ENCODE data around the gene PLEKHG4B. TPM values are rescaled to one million over a fixed set of nuclear protein-coding genes. Genes with fewer than 3 reads are reported as not detected.

Gene PLEKHG4B
- total RNA-seq, 1 donor from 2014 or later: 0.36 TPM

DNA sequence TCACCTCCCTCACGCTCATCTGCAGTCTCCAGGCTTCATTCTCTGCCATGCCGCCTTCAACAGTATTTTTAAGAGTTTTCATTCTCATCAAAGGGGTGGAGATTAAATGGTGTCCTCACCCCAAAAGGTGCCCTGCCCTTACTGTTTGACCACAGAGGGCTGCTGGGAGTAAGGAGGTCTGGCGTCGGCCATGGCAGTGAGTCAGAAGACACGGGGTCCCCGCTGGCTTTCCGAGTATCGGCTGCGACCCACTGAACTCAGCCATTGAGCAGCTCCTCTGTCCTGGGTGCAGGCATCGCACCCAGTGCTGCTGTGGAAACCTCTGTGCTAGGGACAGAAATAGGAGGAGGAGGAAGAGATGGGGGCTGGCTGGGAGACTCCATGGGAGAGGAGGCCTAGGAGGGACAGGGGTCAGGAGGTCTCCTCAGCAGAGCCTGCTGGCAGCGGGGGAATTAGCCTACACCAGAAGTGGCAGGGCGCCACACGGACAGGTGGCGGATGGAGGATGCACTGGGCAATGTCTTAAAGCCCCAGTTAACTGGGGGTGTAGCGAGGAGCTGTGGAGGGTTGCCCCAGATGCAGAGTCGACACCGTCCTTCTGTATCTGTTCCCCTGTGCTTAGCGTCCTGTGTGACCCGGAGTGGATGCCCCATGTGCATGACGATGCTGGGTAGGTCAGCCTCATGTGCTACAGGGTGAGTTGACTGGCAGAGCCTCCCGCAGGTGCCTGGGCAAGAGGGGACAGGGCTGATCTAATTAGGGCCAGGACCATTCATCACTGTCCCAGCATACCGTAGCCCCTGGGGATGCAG, 15.4 kb upstream of the PLEKHG4B start:
- ATAC-seq: no peak

DNA sequence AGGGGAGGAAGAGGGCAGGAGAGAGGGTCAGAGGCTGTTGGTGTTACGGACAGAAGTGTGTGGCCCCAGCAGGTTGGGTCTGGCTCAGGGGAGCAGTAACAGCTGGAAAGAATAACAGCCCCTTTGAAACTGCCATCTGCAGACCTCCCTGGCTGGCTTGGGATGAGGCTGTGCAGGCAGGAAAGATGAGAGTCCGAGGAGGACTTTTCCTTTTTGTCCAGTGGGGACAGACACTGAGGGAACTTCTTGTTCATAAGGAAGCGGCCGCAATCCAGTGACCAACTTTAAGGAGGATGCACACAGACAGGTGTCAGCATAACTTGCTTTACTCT, 14.8 kb upstream of the PLEKHG4B start:
- ATAC-seq: no peak

DNA sequence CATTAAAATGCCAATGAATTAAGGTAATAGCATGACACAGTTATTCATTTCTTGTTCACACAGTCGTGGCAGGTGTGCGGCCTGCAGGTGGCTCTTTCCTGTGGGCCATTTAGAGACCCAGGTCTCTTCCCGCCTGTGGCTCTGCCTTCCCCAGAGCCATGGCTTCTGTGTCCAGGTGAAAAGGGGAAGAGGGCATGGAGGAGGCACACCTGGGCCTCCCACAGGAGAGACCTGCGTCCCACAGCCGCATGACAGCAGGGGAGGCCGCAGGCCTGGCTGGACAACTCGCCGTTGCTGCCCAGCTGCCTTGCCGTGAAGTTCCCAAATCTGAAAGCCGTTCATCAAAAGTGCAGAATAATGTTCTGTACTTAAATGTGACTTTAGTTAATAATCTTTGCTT, 14.4 kb upstream of the PLEKHG4B start:
- ATAC-seq: no peak

DNA sequence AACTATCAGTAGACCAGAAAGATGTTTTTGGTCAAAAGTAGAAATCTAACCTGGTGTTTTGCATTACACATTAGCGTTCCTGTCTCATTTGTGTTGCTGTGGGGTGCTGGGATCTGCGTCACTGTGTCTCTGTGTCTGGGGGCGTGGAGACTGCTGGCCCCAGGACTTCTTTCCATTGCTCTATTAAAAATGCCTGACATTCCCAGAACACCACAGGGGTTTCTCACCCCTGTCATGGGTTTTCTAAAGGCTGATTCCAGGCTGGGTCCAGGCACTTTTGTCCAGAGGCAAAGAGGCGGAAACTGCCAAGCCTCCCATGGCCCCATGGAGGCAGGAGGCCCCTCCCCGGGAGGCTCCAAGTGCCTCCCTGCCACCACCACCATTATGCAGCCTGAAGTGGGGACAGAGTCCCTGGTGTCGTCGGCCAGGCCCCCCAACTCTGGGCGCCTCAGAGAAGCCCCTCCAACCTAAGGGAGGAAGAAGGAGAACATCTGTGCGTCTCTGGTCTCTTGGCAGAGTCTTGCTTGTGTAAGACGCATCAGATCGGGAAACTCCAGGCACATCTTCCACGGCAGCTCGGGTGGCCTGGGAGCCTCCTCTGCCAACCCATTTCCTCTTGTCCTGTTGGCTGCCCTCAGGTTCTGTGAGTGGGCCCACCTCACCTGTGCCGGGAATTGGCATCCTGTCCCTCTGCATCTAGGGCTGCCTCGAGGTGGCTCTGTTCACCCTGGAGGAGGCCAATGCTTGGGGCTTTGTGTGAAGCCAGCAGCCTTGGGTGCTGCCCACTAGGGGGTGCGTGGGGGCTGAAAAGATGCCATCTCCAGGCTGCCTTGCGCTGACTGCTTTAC, 13.8 kb upstream of the PLEKHG4B start:
- peak; percentile 48 for ATAC-seq

GRCh38 chr5:78805-79149, 13.2 kb upstream of the PLEKHG4B start:
- ATAC-seq: no peak

DNA sequence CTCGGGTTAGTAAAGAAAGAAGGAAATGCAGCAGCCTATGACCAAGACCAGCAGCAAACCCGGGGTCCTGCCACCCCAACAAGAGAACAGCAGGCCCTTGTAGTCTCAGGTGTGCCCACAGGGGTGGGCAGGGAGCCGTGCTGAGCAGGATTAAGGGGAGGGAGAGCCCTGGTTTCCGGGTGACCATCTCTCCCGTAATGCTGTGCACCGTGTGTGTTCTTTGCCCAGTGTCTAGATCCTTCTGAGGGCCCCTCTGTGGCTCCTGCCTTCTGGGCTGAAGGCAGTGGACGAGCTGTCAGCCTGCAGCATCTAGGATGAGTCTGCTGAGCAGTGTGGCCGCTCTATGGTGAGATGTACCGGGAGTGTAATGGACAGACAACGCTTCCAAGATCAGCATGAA, 12.7 kb upstream of the PLEKHG4B start:
- ATAC-seq: no peak

GRCh38 chr5:79821-80220, 12.1 kb upstream of the PLEKHG4B start:
- no peak for ATAC-seq

DNA sequence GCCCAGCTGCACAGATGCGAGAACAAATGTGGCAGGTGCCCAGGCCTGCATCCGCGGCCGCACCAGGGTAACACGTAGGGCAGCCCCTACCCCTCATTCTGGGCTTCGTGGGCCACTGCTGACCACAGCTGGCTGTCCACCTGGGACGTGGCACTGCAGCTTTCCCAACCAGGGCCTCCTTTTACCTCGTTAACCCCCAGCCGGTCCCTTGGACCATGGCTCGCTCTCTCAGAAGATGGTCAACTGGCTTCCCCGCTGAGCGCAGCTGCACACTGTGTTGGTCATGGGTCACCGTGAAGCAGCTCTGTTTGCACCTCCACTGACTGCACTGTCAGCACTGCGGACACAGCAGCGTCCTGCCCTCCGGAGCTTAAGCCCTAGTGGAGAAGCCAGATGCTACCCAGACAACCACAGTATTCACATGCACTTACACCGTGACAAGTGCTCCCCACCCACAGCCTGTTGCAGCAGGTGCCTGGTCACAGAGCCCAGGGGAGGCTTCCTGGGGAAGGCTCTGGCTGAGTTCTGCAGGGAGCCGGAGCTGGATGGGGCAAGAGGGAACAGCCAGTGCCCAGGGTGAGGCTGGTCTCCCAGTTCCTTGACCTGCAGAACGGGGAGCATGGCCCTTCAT, 10.5 kb upstream of the PLEKHG4B start:
- no peak for ATAC-seq

- no peak for ATAC-seq
Measured at GRCh38 chr5:82097-82496, 9.9 kb upstream of the PLEKHG4B start.

DNA sequence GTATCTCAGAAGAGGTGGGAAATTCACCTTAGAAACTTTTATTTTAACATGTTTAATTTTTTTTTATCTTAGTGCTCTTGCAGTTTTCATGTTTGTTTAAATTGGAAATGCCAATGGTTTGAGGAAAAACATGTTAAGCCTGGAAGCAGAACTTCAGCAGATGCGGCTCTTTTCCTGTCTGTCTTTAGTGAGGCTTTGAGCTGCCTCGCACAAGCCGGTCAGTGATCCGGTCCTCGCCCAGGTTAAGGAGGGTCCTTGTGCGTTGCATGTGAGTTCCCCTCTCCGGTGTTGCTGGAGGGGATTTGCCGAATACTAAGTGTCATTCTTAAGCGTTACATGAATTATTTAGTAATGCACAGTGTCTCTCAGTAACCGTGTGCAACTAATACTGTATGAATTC, 9.4 kb upstream of the PLEKHG4B start:
- no peak for ATAC-seq

DNA sequence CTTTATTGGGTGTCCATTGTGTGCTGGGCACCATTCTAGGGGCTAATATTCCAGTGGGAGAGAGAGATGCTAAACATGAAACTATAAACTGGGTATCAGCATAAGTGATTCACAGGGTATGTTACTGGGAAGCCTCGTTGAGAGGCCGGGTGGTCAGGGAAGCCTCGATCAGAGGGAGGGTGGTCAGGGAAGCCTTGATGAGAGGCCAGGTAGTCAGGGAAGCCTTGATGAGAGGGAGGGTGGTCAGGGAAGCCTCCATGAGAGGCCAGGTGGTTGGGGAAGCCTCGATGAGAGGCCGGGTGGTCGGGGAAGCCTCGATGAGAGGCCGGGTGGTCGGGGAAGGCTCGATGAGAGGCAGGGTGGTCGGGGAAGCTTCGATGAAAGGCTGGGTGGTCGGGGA, 8.9 kb upstream of the PLEKHG4B start:
- ATAC-seq: no peak

- no peak for ATAC-seq
Measured at GRCh38 chr5:85334-85995, 6.5 kb upstream of the PLEKHG4B start.

DNA sequence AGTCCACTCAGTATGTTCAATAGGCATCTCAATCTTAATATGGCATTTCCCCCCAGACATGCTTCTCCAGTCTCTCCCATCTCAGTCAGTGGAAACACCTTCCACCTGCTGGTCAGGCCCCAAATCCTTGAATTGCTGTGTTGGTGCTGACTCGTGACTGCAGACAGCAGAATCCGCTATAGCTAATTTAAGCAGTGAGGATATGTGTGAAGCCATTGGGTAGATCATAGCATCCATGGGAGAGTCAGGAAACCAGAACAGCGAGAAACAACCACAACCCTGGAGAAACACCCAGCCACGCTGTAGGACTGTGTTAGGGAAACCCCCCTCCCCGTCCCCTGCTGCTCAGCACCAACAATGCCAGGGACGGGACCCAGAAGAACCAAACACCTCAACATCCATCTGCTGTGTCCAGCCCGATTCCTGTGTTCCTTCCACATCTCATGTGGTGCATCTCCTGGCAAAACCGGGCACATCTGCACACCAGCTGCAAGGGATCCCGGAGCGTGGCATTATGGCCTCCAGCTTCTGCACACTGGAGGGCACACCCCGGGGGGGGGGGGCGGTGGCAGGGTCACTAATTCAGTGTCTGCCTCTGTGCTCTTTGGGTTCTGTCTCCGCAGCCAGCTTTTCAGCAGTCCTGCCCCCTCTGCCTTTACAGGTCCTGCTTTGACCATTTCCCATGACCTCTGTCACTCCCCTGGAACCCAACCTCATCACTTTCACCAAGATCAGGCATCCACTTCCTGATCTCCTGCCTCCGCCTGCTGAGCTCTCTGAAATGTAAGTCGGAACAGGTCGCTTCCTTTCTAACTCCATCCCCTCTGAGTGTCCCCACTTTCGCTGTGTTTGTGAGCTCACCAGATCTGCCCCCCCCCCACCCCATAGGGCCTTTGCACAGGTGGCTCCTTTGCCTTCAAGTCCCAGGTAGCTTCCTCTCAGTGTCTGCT, 2.4 kb upstream of the PLEKHG4B start:
- ATAC-seq: no peak

DNA sequence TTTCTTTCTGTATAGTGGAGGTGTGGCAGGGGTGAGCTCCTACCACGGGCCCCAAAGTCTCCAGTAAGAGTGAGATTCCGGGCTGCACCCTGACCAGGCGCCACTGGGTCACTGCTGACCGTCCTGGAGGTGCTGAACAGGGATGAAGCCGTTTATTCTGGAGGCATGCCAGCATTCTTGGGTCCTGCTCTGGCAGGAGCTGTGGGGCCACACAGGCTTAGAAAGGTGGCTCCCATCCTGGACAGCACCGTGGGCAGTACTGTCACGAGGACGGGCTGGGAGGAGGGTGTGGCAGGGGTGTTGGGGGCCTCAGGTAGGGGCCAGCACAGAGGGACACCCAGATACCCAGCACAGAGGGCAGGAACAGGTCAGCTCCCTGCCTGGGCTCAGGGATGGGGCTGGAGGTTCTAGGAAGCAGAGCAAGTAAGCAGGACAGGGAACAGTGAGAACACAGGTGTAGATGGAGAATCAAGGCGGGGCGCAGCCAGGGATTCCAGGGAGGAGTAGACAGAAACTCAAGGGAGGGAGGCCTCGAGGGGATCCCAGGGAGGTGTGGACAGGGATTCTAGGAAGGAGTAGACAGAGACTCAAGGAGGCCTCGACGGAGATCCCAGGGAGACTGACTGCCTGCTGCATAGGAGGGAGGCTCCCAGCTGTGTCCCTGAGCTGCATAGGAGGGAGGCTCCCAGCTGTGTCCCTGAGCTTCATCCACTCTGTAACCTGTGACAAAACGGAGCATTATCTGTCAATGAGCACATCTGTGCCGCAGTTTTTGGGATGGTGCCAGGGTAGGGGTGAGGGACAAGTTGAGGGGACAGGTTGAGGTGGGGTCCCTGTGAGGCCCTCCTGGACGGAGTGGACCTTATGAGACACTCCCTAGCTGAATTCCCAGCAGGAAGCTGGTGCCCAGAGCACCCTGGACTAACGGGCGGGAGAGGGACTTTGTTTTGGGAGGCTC, 1.1 kb upstream of the PLEKHG4B start:
- ATAC-seq: peak; percentile 35

DNA sequence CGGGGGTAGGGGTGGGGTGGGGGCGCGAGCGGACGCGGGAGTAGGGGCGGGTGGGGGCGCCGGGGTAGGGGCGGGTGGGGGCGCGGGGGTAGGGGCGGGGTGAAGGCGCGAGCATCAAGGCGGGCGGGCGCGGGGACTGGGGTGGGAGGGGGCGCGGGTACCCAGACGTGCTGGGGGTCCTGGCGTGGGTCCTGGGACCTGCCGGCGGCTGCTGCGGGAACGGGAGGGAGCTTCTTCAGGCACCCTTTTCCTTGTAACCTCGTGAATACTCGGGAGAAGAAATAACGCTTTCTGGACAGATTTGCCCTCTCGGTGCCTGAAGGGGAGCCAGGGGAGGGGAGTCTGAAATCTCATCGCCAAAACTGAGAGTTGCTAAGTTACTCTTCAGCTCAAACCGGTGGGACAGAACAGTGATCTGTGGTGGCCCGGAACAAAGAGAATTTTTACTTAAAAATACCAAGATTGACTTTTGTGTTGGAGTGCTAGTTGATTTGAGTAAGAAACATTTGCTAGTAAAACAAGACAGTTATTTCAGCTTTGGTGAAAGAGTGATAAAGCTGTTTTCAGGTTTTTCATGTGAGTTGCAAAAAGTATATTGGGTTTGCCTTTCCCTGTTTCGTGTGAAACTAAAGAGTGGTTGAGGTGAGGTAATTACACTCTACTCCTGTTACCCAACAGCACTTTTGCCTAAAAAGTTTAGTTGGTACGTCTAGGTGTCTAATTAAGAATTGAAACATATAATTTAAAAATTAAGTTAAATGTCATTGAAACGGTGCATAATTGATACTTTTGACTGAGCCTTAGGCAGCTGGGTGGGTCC, 643 bp downstream of the PLEKHG4B start:
- ATAC-seq: no peak

DNA sequence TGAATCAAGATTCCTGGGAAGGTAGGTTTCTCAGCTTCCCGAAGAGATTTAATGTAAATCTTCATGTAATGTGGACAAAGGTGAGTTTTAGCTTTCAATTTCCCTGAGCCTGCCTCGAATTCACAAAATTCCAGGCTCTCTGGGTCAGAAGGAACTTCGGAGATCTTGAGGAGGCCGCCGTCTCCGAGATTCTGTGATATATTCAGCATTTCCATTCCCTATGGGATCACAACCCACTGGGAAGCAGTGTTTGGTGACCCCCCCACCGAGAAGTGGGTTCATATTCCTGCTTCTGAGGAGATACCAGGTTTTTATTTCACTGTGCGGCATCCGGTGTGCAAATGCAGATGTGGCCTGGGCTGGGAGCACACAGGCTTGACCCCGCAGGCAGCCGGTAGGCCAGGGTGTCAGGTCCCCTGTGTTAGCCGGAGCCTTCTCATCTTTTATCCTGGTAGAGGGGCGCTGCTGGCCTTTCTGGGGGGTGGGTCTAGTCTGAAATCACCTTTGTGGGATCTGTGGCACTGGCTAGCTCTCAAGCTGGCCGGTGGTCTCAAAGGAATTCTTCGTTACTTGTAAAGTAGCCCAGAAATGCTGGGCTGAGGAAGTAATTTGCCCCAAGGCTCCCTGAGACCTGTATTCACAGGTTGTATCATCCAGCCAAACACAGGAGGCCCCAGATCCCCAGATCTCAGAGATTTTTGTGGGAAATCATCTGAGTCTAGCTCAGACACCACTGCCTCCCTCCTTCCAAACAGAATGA, 1.4 kb downstream of the PLEKHG4B start:
- ATAC-seq: no peak

GRCh38 chr5:94113-94892, 2.3 kb downstream of the PLEKHG4B start:
- ATAC-seq: no peak

Data from esophagus mucosa (tissue), 1 donor.